Spleen (tissue), 11 donors: Measurements from ENCODE around the gene CCNO. TPM values are rescaled to one million over a fixed set of nuclear protein-coding genes. Genes with fewer than 3 reads are reported as not detected.

ENCODE experiments used
- DNase-seq: peaks from one replicate; pipeline ENCODE4 v3.0.0-alpha.2; 2020
- H3K27ac ChIP-seq, 8 donors: fragments of 200-600 bp; sonication (generic) in 7 of 8; 1 replicate in 4 of 8; 2 replicates in 4 of 8; pipeline versions ENCODE4 v1.5.0 to v1.8.0; 2016 to 2021; ENCODE audit warnings: inconsistent platforms in 4 of 8, mild to moderate bottlenecking in 4 of 8, moderate library complexity in 1 of 8
- H3K27me3 ChIP-seq, 7 donors: fragments of 200-600 bp; sonication (generic) in 6 of 7; replicated peaks in 1 of 7; 1 replicate in 4 of 7; 2 replicates in 3 of 7; pipeline versions ENCODE4 v1.5.0 to v1.8.0; 2016 to 2021; ENCODE audit warnings: inconsistent platforms in 3 of 7, mild to moderate bottlenecking in 1 of 7
- H3K36me3 ChIP-seq, 6 donors: fragments of 200-600 bp; sonication (generic) in 5 of 6; 1 replicate in 4 of 6; 2 replicates in 2 of 6; pipeline versions ENCODE4 v1.5.0 to v1.8.0; 2016 to 2021; ENCODE audit warnings: inconsistent platforms in 2 of 6
- H3K4me1 ChIP-seq, 6 donors: fragments of 200-600 bp; sonication (generic) in 5 of 6; 1 replicate in 3 of 6; 2 replicates in 3 of 6; pipeline versions ENCODE4 v1.5.0 to v1.8.0; 2016 to 2021; ENCODE audit warnings: inconsistent platforms in 3 of 6
- H3K4me3 ChIP-seq, 8 donors: fragments of 200-600 bp; sonication (generic) in 7 of 8; 1 replicate in 4 of 8; 2 replicates in 4 of 8; pipeline versions ENCODE4 v1.5.0 to v1.8.0; 2016 to 2021; ENCODE audit warnings: inconsistent platforms in 4 of 8, mild to moderate bottlenecking in 4 of 8, moderate library complexity in 2 of 8
- H3K9me3 ChIP-seq, 8 donors: fragments of 200-600 bp; sonication (generic) in 7 of 8; 1 replicate in 4 of 8; 2 replicates in 4 of 8; pipeline versions ENCODE4 v1.5.0 to v1.8.0; 2016 to 2021; ENCODE audit warnings: inconsistent platforms in 4 of 8
- POLR2A ChIP-seq, 3 donors: fragments of 450-650 bp; IDR thresholded peaks; one replicate each; pipeline ENCODE4 v1.5.1; 2017; ENCODE audit warnings: antibody characterized with exemption in 3 of 3, mild to moderate bottlenecking in 1 of 3
- POLR2AphosphoS5 ChIP-seq, 3 donors: sonication (generic); formaldehyde crosslinking; IDR thresholded peaks; one replicate each; pipeline ENCODE4 v1.5.1; 2017; ENCODE audit warnings: antibody characterized with exemption in 3 of 3
- WGBS, 5 donors: extraction: QIAGEN DNeasy Blood & Tissue Kit in 3 of 5; methylation state at CpG; one replicate each; pipeline versions ENCODE4 v1.1.5 to v1.1.7; 2013 to 2018; 5-methylcytosine and 5-hydroxymethylcytosine counted together
- intact Hi-C: fragments of 100-400 bp; cut with DNase I; formaldehyde crosslinking; loops from one replicate; pipeline ENCODE4 v1.15.0; 2023; ENCODE audit warnings: low total_unique reads
- polyA plus RNA-seq, 3 donors: library from polyadenylated mRNA; stranded (reverse); fragments of 200-250 nt; gene quantifications; one replicate each; pipeline ENCODE4 v1.2.1, GENCODE V29; 2013
- total RNA-seq, 7 donors: library from RNA; depleted of rRNA in 3 of 7; stranded (reverse); fragments of >200 nt in 3 of 7; fragmentation: NEBNext Ultra II Directional in 4 of 7; extraction: Animal tissue kit (Norgen Biotek cat#: 25700) in 4 of 7; gene quantifications; one replicate each; pipeline versions ENCODE4 v1.1.0 to v1.2.1, GENCODE V29; 2016 to 2021
- TF ChIP-seq, protein P1 (sequence below), 11 experiments: fragments of 200-600 bp in 7 of 11; fragments of 450-650 bp in 4 of 11; sonication (generic) in 4 of 11; IDR thresholded peaks in 8 of 11; conservative IDR thresholded peaks in 3 of 11; 1 replicate in 7 of 11; 2 replicates in 4 of 11; pipeline versions ENCODE4 v1.4.0 to v1.8.0; 2016 to 2021; ENCODE audit warnings: antibody characterized with exemption in 11 of 11, inconsistent platforms in 4 of 11, mild to moderate bottlenecking in 1 of 11
- donor health status: healthy with polysubstance abuse.
- donor health status: DM: no; HTN: no; CAD: no; lungs with moderate emphysema.
- donor health status: DM: no; HTN: no; CAD: no.
- donor health status: Bipolar disorder and iron deficiency.
- donor health status: healthy.
- donor health status: DM: no; HTN: no; CAD: no.
- donor health status: DM: yes; HTN: yes; CAD: no.

Gene CCNO
- total and polyA plus RNA-seq, 10 donors: 0.10 to 0.33 (median 0.22) TPM; not detected in 7

DNA sequence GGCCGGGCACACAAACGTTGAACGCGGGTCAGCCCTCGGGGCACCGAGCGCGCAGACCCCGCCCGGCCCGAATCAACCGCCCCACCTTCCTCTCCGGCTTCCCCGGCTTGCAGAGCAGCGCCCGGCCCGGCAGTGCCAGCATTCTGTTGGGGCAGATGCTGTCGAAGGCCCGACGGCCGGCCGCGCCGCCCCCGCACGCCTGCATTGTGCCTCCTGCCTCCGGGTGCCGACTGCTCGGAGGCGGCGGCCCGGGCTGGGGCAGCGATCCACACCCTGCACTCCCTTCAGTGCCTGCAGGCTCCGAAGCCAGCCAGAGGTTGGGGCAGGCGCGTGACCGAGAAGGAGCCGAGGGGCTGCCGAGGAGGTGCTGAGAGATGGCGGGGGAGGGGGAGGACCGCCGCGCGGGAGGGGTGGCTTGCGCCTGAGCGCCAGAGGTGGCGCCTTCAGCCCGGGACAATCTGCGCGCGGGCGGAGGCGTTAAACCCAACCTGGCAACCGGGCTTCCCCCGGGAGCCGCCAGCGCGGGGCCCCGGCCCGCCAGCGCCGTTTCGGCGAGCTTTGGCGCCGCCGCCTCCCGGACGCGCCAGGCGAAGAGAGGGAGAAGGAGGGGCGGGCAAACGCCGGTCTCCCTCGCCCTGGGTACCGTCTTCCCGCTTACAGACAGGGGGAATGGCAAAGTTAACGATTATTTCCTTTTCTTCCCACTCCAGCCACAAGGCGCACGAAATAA is 6.3 kb downstream of the CCNO start, which contains the start of gene MCIDAS:
Gene MCIDAS (minus strand): TSS at position 382 of the 730 bp plus-strand sequence. CDS start 177 bp downstream, at position 205.
- Histone ChIP-seq H3K27me3 (peaks cover 54 to 100% (median 100%) of the 10 kb centered on the region in 7 donors), H3K4me3 (peak within 1 kb of the TSS; percentile 23 to 73 (median 42)), H3K4me1 (peaks cover 28 to 59% (median 47%) of the 10 kb centered on the region in 6 donors), H3K27ac (no peak within 1 kb of the TSS), H3K36me3 (no peaks in the 10 kb centered on the region), H3K9me3 (no peaks in the 10 kb centered on the region)
- TF ChIP-seq, protein P1, sequence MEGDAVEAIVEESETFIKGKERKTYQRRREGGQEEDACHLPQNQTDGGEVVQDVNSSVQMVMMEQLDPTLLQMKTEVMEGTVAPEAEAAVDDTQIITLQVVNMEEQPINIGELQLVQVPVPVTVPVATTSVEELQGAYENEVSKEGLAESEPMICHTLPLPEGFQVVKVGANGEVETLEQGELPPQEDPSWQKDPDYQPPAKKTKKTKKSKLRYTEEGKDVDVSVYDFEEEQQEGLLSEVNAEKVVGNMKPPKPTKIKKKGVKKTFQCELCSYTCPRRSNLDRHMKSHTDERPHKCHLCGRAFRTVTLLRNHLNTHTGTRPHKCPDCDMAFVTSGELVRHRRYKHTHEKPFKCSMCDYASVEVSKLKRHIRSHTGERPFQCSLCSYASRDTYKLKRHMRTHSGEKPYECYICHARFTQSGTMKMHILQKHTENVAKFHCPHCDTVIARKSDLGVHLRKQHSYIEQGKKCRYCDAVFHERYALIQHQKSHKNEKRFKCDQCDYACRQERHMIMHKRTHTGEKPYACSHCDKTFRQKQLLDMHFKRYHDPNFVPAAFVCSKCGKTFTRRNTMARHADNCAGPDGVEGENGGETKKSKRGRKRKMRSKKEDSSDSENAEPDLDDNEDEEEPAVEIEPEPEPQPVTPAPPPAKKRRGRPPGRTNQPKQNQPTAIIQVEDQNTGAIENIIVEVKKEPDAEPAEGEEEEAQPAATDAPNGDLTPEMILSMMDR (IDR thresholded peaks at IDR 0.05 in 8 of 11, conservative IDR thresholded peaks at IDR 0.05 in 3 of 11): peak in 1 of 11 experiments; percentile 2
- no peak for TF ChIP-seq POLR2AphosphoS5 (IDR thresholded peaks at IDR 0.05)
- intact Hi-C loops: loop anchor here (10.0 kb wide), 1 partner anchor 52 kb away; the partner anchor contains the start of gene CDC20B
- WGBS, 5 donors: 1% methylated on average over 36 to 80 of the region's 80 CpGs
- DNase-seq: peak; percentile 80

DNA sequence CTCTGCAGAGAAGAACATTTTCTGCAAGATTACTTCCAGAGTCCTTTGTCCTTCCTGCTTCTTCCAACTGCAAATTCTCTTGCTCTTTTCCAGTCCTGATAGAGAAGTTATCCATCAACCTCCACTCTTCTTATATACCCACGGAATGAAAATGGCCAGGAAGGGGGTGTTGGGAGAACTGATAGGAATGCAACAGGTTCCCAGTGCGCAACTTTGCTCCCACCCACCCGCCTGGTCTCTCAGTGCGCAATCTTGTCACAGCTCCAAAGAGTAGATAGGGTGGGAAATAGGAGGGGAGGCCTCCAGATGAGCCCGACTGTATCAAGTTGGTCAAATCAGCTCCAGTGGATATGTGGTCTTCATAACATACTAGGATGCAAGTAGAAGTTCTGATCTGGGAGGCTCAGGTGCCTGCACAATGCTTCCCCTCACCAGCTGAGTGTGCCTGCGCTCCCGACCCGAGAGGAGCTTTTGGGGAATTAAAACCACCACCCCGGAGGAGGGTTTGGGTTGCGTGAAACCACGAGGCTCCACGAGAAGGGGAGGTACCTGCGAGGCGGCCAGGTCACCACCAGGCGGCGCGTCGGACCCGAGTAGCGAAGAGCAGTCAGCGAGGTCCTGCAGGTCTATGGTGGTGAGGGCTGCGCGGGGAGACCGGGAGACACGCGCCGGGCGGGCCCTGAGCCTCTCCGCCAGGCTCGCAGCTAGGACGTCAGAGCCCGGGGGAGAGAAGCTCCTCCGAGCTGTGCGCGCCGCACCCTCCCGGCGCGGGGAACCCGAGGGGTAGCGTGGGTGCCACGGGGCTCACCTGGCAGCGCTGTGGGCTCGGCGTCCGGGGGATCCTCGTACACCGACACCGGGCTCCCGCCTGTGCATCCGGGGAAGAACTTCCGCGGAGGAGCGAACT is 7.1 kb downstream of the CCNO start:
- peak; percentile 77 for DNase-seq
- Histone ChIP-seq H3K4me1 (peaks cover 20 to 54% (median 39%) of the 10 kb centered on the region in 6 donors), H3K9me3 (no peaks in the 10 kb centered on the region), H3K27me3 (peaks cover 53 to 100% (median 100%) of the 10 kb centered on the region in 7 donors), H3K36me3 (no peaks in the 10 kb centered on the region), H3K4me3 (peak overlapping the region; percentile 23 to 73 (median 42)), H3K27ac (no peak overlapping the region)
- TF ChIP-seq POLR2AphosphoS5 (IDR thresholded peaks at IDR 0.05): no peak
- TF ChIP-seq, protein P1 (IDR thresholded peaks at IDR 0.05 in 8 of 11, conservative IDR thresholded peaks at IDR 0.05 in 3 of 11): peak in 3 of 11 experiments; percentile 16 to 29 (median 26)
- 3 to 9% (median 4%) methylated on average over 26 to 54 of the region's 54 CpGs for WGBS, 5 donors
- intact Hi-C loops: loop anchor here (10.0 kb wide), 1 partner anchor 51 kb away; the partner anchor contains the start of gene CDC20B

DNA sequence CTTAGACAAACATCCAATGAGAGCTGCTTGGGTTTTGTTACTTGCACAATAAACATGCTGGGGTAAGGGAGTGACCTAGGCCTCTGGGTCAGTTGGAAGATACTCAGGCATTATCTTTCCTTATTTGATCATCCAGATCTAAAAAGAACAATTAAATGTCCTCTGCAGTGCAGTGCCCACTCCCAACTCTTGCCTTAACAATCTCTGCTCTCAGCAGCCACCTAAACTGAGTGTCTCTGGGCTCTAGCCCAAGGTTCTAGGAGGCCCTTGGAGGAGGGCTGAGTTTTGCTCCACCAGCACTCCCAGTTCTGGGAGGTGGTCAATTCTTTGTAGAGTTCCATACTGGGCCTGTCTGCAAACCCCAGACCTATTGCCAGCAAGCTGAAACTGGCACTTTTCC is 8.1 kb downstream of the CCNO start:
- H3K4me3 ChIP-seq: no peak overlapping the region
- no peak for TF ChIP-seq POLR2AphosphoS5 (IDR thresholded peaks at IDR 0.05)

DNA sequence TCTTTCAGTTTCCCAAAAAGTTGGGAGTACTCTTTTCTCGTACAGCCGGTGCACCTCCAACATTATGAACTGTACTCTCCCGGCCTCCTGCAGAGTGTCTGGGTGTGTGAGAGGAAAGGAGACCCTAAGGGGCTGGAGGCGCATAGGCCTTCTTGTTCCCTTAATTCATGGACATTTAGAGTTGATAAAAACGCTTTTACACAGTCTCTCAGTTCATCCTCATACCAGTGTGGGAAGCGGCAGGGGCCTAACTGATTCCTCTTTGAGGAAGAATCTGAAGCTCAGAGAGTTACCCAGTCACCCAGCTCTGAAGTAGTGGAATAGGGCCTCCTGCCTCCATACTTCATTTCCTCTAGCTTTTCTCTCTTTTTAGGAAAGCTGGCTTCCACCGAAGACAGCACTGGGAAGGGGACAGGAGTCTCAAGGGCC is 9.6 kb downstream of the CCNO start:
- TF ChIP-seq POLR2AphosphoS5 (IDR thresholded peaks at IDR 0.05) (no peak), POLR2A (IDR thresholded peaks at IDR 0.05) (no peak)
- TF ChIP-seq, protein P1 (IDR thresholded peaks at IDR 0.05 in 8 of 11, conservative IDR thresholded peaks at IDR 0.05 in 3 of 11): no peak
- WGBS, 5 donors: 18 to 41% (median 29%) methylated on average over 7 of the region's 7 CpGs

More for the DNA sequence above, 8.1 kb downstream of the CCNO start:
- no peaks in the 10 kb centered on the region for H3K9me3 ChIP-seq
- no peaks in the 10 kb centered on the region for H3K36me3 ChIP-seq
- DNase-seq: no peak
- H3K27me3 ChIP-seq: peaks cover 53 to 100% (median 100%) of the 10 kb centered on the region in 7 donors
- H3K4me1 ChIP-seq: peaks cover 24 to 55% (median 43%) of the 10 kb centered on the region in 6 donors
- intact Hi-C loops: loop anchor here (10.0 kb wide), 1 partner anchor 51 kb away; the partner anchor contains the start of gene CDC20B
- H3K27ac ChIP-seq: no peak overlapping the region

More for the DNA sequence above, 9.6 kb downstream of the CCNO start:
- Histone ChIP-seq H3K4me1 (peaks cover 24 to 62% (median 47%) of the 10 kb centered on the region in 6 donors), H3K27ac (no peak overlapping the region), H3K9me3 (no peaks in the 10 kb centered on the region), H3K27me3 (peaks cover 44 to 100% (median 95%) of the 10 kb centered on the region in 7 donors), H3K4me3 (peak overlapping the region in 3 of 8 donors; percentile 23 to 53 (median 25)), H3K36me3 (no peaks in the 10 kb centered on the region)
- no peak for DNase-seq
- intact Hi-C loops: loop anchor here (10.0 kb wide), 1 partner anchor 49 kb away; the partner anchor contains the start of gene CDC20B
